GM21360 (cell line): Measurements from ENCODE around the gene MCAT.
"Not testable (repeated sequence)": the region's sequence is repeated elsewhere in the genome, so short reads cannot be mapped to it uniquely, and the experiment has no call there.

Experiments used
- ATAC-seq: cut with Tn5 transposase; IDR thresholded peaks from one replicate; pipeline ENCODE4 v1.9.1; 2021; ENCODE audit warnings: mild to moderate bottlenecking, moderate library complexity; ENCODE audit not compliant: unreplicated experiment

The MCAT gene

DNA sequence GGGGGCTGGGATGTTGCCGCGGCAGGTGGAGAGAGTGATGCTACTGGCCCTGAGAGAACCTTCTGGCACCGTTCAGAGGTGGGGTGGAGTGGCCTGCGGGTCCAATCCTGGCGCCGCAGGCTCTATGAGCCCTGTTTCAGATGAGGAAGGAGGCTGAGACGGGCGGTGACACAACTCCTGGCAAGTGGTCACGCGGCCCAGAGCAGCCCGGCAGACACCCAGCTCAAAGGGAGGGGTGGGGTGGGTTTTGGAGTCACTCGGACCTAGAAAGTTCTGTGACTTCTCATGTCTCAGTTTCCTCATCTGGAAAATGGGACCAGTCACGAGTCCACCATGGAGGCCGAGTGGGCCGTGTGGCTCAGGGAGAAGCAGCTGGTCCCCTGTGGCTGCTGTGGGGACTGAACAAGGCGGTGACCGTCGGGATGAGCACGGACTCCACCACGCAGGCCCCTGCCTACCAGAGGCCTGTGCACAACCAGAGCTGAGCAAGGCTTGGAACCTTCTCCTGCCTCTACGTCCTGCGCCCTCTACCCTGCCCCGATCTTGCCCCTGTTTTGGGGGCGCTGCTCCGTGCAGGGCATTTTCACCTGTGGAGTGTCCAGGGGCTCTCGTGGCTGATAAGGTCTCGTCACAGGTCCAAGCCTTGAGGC, 11.8 kb upstream of the MCAT start:
- no peak for ATAC-seq

DNA sequence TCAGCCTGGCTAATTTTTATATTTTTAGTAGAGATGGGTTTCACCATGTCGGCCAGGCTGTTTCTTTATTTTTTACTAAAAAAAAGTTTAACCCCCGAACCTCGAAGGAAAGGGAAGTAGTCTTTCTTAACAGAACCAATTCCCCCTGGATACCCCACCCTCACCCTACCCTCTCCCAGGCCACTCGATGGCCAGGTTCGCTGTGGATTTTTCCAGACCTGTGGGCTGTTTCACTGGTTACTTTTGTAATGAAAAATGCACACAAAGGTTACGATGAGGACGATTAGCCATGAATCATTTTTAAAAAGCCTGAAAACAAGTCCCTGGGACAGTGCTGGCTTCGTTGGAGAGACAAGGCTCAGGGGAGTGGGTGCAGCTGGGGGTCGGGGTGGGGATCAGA, 10.7 kb upstream of the MCAT start:
- no peak for ATAC-seq

DNA sequence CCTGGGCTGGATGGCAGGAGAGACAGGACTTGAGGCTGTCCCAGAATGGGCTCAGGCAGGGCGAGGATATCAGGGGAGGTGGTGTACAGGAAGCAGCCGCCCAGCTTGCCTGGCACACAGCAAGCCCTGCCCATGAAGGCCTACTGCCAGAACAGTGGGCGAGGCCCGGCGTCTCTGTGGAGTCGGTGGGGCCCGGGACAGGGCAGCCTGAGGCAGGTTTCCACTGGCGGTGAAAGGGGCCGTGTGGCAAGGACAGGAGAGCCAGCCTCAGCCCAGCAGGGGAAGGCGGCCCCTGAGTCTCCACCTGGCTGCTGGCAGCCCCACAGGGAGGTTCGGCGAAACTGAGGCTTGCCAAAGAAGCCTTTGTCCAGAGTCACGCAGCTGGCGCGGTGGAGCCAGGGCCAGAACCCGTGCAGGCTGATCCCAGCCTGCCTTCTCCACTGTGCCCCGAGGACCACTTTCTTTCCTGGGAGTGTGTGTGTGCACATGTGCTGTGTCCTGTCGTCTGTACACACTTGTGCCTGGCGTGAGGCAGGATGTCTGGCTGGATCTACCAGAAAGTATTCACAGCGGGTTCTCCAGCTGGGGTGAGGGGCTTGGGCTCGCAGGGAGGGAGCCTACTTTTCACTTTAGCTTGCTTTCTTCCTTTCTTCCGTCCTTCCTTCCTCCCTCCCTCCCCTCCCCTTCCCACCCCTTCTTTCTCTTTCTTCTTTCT, 9.3 kb upstream of the MCAT start:
- no peak for ATAC-seq

DNA sequence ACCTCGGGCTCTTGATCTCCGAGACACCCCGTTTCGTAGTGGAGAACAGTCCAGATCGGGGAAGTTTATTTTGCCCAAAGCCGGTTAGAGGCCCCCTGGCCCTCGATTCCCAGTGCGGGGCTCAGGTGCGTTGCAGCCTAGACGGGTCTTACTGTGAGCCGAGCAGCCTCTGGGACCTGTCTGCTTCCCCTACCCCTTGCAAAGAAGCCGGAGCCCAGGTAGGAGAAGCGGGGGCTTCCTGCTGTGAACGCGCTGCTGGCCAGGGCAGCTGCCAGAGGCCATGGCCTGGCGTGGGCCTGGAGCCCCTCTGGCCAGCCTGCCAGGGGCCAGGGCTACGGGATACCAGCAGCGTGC, 8.8 kb upstream of the MCAT start:
- ATAC-seq = no peak

DNA sequence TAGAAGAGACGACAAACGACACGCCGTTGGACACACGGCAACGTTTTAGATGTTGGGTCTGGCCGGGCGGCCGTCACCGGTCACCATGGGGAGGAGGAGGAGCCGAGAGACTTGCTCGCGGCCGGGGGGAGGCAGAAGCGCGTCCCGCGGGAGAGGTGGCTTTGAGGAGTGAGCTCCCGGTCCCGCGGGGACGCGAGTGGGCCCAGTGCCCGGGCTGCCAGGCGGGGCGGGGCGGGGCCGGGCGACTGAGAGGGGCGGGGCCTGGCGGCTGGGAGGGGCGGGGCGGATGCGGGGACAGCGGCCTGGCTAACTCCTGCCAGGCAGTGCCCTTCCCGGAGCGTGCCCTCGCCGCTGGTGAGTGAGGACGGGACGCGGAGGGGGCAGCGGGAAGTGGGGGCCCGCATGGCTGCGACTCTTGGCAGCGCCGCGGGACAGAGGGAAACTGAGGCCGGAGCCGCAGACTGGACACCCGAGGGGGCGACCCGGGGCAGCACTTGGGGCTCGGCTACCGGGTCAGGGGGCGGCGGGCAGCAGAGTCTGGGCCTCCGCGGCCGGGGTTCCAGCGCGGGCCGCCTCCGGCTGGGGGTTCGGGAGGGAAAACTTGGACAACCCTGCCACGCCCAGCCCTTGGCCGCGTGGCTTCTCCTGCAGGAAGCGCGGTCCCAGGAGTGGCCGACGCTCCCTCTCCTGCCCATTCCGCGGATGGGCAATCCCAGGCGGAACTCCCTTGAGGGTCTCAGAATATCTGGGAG, 8.2 kb upstream of the MCAT start, which contains the start of gene TSPO:
TSS of gene TSPO (plus strand) at position 309 of the 752 bp plus-strand sequence. CDS start 7,680 bp downstream, outside the sequence.
- no peak for ATAC-seq

DNA sequence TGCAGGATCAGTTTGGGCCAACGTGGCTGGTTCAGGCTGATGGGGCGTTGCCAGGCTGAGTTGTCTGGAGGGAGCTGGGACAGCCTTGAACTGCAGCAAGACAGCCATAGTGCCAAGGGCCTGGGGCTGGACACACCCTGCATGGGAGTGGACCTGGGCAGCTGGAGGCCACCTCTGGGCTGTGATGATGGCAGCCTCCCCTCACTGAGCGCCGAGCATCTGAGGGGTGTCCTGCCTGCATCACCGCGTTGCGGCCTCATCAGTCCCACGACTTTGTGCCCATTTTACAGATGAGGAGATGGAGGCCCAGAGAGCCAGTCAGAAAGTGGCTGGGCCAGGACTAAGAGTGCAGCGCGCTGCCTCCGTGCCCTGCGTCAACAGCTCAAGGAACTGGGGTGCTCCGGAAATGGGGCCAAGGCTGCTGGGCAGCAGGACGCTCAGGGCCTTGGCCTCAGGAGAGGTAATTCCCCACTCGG, 7.6 kb upstream of the MCAT start:
- ATAC-seq = no peak

DNA sequence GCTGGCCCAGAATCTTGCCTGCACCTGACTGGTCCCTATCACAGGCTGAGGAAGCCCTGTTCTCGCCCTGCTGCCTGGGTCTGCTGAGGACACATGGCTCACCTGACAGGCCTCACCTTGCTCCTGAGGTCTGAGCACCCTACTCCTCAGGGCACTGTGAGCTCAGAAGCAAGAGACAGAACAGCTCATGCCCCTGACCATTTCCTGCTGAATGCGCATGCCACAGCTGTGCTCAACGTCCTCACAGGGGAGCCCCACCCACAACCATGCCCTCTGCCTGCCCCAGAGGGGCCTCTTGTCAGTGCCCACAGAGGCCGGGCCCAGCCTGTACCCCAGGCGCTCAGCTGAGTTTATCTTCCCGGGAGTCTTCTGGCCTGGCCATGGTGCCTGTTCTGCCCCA, 5.4 kb upstream of the MCAT start:
- ATAC-seq = no peak

DNA sequence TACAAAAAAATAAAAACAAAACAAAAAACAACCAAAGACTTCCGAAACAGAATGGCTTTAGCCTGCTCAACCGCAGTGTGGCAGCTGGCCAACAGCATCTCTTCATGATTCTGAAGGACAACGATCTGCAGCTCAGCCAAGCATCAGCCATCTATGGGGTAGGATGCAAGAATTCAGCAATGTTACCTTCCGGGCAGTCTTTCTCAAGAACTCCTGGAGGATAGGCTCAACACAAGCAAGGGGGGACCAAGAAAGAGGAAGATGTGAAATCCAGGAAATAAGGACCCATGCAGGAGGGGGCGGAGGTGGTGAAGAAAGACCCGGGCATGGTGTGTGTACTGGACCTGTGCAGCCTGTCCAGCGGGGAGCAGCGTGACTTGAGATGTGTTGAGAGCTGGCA, 4.6 kb upstream of the MCAT start:
- no peak for ATAC-seq

DNA sequence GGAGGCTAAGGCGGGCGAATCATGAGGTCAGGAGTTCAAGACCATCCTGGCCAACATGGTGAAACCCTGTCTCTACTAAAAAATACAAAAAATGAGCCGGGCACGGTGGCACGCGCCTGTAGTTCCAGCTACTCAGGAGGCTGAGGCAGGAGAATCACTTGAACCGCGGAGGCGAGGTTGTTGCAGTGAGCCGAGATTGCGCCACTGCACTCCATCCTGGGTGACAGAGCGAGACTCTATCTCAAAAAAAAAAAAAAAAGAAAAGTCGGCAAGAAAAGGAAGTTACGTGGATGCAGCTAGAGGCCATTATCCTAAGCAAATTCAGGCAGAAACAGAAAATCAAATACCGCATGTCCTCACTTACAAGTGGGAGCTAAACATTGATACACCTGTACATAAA, 3.1 kb upstream of the MCAT start:
- ATAC-seq = not testable (repeated sequence)

DNA sequence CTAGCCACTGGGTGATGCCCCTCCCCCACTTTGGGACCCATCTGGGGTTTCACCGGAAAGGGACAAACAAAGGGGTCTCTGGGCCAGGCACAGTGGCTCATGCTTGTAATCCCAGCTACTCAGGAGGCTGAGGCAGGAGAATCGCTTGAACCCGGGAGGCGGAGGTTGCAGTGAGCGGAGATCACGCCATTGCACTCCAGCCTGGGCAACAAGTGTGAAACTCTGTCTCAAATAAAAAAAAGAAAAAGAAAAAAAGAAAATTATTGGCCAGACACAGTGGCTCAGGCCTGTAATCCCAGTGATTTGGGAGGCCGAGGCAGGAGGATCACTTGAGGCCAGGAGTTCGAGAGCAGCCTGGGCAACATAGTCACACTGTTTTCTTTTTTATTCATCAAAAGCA, 2.2 kb upstream of the MCAT start:
- ATAC-seq = not testable (repeated sequence)

DNA sequence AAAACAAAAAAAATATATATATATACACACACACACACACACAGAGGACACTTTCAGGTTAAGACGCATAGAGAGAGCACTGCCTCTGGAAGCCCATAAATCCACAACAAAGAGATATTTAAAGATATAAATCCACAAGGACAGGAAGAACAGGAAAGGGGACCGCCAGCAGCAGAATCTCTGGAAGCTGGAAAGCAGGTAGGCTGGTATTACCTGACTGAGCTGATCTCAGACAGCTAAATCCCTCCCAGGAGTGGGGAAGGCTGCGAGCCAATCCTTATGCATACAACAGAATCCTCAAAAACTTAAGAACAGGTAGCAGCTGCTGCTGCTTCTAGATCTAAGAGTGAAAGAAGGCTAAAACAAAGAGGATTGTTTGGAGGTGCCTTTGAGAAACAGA, 1.8 kb upstream of the MCAT start:
- ATAC-seq = no peak

DNA sequence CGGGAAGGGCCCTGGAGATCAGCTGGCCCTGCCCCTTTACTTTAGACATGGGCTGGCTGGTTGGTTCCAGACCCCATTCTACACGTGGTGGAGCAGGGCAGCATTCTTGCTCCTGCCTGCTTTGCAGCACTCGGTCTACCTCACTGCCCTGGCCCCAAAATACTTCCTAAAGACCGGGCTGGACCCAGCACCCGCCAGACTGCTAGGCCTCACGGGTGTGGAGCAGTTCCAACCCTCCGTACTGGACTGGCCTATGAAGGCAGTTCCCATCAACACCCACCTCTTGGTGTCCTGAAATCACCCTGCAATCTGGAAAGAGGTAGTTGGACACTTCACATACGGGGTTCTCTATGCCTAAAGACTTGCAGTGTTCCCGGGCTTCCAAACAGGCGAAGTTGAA, 6.4 kb downstream of the MCAT start:
- no peak for ATAC-seq

DNA sequence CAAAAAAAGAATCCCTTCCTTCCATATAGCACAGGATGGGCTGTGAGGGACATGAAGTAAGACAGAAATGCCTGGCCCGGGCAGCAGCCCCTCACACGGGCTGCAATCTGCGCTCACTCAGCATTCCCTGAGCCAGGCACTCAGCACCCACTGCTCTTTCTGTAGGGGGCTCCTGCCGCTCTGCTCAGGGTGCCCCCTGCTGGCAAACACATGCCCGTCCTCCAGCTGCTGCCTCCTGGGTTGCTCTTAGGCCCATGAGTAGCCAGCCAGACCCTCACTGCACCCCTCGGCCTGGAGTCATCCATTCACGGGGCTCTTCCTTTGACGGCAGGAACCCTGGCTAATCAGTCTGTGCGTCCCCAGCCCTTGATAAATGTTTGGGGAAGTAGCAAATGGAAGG, 6.9 kb downstream of the MCAT start:
- no peak for ATAC-seq

DNA sequence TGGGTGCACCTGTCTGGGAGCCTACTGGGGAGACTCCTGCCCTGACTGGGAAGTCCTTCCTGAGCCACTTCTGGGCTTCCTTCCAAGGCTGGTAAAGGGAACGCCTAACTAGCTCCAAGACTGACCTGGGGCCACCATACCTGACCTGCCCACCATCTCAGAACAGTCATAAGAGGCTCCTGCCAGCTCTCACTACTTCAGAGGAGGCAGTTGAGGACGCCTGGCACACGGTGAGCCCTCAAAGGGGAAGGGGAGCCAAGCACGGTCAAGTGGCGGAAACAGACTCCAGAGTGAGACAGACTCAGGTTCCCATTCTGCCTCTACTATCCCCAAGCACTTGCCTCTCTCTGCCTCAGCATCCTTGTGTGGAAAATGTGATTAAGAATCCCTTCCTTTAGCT, 7.6 kb downstream of the MCAT start:
- no peak for ATAC-seq

DNA sequence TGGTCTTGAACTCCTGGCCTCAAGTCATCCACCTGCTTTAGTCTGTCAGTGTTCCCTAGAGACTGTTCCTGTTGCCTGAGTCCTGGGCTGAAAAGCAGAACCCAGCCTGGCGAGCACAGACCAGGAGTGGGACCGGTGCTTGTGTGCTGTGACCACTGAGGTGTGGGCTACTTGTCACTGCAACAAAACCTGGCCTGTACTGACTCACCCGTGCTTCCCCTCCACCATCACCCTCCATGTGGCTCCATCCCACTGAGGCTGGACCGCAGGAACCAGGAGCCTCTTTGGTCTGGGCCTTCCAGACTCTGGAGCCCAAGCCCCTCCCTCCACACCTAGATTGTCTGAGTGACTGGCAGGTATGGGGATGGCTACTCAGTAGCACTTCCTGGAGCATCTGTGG, 8.6 kb downstream of the MCAT start:
- ATAC-seq = no peak

DNA sequence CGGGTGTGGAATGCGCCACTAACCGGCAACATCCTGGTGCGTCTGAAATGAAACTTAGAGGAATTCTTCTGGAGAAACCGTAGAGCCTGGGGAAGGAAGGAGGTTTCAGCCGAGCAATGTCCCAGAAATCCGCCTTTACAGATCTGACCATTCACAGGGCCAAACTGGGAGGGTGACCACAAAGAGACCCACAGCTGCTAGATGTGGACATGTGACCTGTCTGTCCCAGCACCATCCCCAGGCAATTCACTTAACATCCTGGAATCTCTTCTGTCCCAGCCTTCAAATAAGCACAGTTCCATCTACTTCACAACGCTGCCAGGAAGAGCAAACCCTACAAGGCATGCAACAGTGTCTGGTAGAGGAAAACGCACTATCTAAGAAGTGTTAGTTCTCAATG, 9.8 kb downstream of the MCAT start:
- ATAC-seq = no peak

DNA sequence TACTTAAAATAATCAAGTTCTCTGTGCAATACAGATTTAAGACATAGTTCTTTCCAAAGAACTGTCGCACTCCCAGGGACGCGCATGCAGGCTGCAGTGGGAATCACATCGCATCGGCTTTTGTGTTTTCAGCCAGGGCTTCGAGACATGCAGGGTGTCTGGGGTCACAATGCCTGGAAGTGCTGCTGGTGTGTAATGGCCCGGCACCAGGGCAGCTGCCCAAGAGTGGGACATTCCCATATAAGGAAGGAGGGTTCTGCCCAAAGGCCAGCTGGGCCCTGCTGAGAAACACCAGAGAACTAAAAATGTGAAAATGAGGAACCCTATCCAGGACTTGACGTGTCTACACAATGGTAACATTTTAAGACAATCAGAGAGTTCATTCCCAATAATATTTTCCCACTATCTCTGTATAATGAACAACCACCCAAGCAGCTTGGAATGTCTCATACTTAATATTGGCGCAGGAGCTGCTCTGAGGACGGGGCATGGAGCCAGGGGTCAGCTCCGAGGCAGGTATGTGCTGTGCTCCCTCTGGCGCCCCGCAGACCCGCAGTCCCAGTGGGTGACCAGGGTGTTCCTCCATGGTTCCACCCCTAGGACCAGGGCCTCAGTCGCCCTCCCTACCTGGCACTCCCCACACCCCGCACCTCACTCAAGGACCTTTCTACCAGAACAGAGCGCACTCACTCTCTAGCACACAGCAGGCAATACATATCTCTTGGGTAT, 11.3 kb downstream of the MCAT start:
- ATAC-seq = no peak

DNA sequence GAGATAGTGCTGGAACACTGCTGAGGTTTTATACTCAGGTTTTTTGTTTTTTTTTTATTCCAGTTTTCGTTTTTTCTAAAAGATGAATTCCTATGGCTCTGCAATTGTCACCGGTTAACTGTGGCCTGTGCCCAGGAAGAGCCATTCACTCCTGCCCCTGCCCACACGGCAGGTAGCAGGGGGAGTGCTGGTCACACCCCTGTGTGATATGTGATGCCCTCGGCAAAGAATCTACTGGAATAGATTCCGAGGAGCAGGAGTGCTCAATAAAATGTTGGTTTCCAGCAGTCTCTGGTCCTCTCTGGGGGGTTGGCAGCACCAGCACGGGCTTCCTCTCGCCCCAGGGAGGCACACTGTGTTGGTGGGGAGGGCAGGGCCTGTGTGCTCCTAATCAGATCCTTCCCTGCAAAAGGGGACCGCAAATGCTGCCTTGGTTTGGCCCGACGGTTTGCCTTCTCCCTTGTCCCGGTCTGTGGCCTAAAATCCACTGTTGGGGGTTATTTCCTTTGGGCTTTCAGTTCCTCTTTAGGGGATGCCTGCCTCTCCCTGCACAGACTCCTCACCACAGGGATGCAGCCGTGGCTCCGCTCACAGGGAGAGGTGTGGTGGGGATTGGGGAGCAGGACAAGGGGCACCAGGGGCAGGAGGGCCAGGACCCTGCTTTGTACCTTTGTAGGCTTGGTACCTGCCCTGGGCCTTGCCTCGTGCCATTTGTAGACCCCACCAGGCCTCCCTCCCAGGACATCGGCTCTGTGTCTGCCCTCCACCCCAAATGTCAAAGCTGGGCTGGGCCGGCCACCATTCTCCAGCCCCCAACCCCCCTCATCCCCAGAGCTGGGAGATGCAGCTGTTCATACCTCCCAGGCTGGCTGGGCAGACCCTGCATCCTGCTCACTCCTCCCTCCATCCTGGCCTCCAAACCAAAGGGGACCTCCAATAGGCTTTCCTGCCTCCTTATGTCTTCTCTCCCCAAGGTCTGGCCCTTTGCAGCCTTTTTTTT, 13.5 kb downstream of the MCAT start:
- no peak for ATAC-seq

DNA sequence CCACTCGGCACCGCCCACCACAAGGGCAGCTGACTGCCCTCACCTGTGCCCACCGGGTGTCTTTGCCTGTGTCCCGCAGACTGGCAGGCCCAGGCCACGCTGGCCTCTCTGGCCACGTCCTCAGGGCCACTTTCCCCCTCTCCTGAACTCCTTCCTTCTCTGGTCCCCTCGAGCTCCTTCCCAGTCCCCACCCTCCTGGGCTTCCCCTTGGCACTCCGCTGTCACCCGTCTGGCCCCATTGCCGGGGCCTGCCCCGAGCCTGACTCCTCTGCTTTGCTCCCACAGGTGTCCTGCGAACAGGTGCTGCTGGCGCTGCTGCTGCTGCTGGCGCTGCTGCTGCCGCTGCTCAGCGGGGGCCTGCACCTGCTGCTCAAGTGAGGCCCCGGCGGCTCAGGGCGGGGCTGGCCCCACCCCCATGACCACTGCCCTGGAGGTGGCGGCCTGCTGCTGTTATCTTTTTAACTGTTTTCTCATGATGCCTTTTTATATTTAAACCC, 14.2 kb downstream of the MCAT start:
- no peak for ATAC-seq

DNA sequence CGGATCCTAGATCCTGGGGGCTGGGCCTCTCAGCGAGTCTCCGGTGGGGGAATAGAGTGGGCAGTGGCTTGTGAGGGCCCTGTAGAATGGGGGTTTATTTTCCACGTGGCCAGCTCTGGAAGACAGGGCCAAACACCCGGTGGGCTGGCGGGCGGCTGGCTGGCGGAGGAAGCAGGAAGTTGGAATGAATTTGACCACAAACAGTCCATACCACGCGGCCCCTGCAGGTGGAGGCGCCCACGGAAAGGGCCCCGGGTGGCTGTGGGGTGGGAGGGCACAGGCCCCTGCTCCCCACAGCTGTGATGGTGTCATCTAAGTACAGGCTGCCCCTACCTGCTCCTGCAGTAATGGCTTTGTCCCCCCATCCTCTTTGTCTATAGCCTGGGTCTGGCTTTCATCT, 15.1 kb downstream of the MCAT start:
- ATAC-seq = no peak
